ENCODE results near the gene SKI. TPM values are rescaled to one million over a fixed set of nuclear protein-coding genes. Genes with fewer than 3 reads are reported as not detected.

Gene SKI
- total RNA-seq, 1 donor from 2014 or later, result 55.7 TPM

DNA sequence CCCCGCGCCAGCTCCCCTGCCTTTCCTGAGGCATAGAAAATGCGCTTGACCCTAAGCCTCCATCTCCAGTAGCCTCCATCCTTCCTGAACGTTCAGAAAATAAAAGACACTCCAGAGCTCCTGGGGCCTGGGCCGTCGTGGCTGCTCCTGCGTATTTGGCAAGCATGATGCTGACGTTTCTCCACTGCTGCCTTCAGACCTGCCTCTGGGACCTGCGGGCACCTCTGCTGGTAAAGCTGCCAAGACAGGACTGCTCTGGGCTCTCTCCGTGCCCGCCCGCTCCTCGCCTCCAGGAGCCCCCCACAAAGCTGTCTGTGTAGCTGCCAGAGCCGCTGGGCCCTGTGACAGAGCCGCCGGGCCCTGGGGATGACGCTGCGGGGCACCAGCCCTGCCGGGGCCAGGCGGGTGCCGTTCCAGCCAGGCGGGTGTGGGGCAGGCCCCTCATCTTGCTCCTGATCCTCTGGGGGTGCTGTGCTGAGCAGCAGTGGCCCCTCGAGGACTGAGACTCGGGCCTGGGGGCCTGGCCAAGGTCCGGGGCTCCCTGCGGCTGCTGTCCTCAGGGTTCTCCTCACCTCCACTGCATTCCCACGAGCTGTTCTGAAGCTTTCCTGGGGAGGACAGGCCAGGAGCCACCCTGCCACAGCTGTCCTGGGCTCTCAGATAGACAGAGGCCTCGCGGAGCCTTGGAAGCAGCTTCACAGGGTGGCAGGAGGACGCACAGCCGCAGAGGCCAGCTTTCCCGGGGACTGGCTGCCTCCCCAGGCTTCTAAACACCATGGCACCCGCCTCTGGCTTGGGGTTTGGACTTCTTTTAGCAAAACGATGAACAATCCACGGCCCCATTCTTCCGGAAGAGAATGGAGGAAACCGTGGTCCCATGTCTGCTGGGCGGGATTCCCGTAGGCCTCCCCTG is 115.2 kb downstream of the SKI start:
- Mint-ChIP-seq H3K36me3 (no peaks in the 10 kb centered on the region), H3K27me3 (no peaks in the 10 kb centered on the region)

DNA sequence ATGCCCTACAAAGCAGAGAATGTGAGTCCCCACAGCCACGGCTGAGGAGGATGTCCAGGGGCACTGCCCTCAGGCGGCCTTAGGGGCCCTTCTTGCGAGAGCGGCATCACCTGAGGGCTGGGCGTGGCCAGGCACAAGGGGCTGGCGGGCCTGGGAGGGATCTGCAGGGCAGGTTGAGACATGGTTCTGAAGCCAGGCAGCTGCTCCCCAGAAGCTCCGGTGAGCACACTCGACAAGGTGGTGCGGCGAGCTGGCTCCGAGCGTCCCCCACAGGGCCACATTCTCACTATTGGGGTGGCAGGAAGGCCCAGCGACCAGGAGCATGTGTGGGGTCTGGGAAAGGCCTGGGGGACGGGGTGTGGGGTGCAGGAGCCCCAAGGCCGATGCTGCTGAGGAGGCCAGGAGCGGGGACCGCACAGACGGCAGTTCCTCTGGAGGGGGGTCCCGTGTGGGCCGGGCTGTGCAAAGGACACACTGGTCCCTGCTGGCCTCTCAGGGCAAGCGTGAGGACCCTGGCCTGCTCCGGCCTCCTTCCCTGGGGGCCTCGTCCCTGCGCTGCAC is 116.1 kb downstream of the SKI start:
- DNase-seq (ENCODE audit: extremely low spot score, unreplicated experiment), result no peak
- H3K4me3 Mint-ChIP-seq, result no peak overlapping the region
- H3K4me1 Mint-ChIP-seq (ENCODE audit: unreplicated experiment), result peaks cover 2% of the 10 kb centered on the region
- H3K27me3 Mint-ChIP-seq, result no peaks in the 10 kb centered on the region
- no peaks in the 10 kb centered on the region for H3K9me3 Mint-ChIP-seq
- TF ChIP-seq, protein P1, sequence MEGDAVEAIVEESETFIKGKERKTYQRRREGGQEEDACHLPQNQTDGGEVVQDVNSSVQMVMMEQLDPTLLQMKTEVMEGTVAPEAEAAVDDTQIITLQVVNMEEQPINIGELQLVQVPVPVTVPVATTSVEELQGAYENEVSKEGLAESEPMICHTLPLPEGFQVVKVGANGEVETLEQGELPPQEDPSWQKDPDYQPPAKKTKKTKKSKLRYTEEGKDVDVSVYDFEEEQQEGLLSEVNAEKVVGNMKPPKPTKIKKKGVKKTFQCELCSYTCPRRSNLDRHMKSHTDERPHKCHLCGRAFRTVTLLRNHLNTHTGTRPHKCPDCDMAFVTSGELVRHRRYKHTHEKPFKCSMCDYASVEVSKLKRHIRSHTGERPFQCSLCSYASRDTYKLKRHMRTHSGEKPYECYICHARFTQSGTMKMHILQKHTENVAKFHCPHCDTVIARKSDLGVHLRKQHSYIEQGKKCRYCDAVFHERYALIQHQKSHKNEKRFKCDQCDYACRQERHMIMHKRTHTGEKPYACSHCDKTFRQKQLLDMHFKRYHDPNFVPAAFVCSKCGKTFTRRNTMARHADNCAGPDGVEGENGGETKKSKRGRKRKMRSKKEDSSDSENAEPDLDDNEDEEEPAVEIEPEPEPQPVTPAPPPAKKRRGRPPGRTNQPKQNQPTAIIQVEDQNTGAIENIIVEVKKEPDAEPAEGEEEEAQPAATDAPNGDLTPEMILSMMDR (conservative IDR thresholded peaks at IDR 0.05), result no peak
- no peaks in the 10 kb centered on the region for H3K36me3 Mint-ChIP-seq
- H3K27ac Mint-ChIP-seq, result no peak overlapping the region

More for the DNA sequence above, 115.2 kb downstream of the SKI start:
- no peak overlapping the region for H3K27ac Mint-ChIP-seq
- H3K4me3 Mint-ChIP-seq, result no peak overlapping the region
- TF ChIP-seq, protein P1 (conservative IDR thresholded peaks at IDR 0.05), result no peak
- H3K9me3 Mint-ChIP-seq, result no peaks in the 10 kb centered on the region
- no peaks in the 10 kb centered on the region for H3K4me1 Mint-ChIP-seq (ENCODE audit: unreplicated experiment)
- DNase-seq (ENCODE audit: extremely low spot score, unreplicated experiment), result no peak

DNA sequence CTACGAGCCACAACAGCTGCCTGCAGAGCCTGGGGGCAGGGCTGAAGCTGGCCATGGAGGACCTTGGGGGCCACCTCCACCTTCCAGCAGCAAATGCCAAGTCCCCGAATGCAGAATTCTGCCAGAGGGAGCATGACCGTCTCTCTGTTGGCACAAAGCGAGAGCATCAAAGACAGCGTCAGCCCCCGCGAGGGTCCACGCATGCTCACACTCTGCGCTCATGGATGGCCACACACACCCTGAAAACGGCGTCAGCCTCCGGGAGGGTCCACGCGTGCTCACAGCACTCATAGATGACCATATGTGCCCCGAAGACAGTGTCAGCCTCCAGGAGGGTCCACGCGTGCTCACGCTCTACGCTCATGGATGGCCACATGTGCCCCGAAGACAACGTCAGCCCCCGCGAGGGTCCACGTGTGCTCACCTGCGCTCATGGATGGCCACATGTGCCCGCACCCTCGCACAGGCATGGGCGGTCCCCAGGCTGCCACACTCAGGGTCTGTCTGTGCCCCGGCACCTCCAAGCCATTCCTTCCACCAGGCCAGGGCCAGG is 116.7 kb downstream of the SKI start:
- Mint-ChIP-seq H3K4me3 (no peak overlapping the region), H3K9me3 (no peaks in the 10 kb centered on the region), H3K27ac (no peak overlapping the region), H3K27me3 (no peaks in the 10 kb centered on the region), H3K4me1 (ENCODE audit: unreplicated experiment) (peaks cover 8% of the 10 kb centered on the region), H3K36me3 (no peaks in the 10 kb centered on the region)
- TF ChIP-seq, protein P1 (conservative IDR thresholded peaks at IDR 0.05), result no peak
- DNase-seq (ENCODE audit: extremely low spot score, unreplicated experiment), result no peak

DNA sequence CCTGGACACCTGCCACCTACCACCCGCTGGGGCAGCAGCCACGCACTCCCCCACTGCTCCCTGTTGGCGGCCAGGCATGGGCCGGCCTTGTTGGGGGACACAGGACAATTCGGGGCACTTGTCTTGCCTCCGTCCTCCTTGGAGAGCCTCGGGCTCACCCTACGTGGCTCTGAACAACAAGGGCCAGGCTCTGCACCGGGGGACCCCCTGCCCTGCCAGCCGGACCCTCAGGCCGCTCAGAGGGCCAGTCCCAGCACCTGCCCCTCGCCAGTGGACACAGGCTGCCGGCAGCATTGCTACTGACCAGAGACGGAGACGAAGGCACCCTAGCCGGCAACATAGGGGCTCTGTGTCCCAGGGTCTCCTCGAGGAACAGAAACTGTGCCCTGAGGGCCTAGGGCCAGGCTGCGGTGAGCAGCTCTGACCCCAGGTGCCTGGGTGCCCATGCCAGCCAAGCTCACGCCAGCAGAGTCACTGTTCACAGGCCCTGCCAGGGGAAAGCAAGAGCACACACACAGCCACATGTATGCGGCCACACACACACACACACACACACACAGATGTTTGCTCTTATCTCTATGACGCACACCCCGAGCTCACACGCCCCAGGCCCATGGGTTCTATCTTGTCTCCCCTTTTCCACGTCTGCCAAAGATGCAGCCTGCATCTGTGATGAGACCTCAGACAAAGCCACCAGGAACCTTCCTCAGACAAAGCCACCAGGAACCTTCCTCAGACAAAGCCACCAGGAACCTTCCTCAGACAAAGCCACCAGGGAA is 117.4 kb downstream of the SKI start:
- TF ChIP-seq, protein P1 (conservative IDR thresholded peaks at IDR 0.05), result no peak
- no peaks in the 10 kb centered on the region for H3K27me3 Mint-ChIP-seq
- no peaks in the 10 kb centered on the region for H3K9me3 Mint-ChIP-seq
- no peak overlapping the region for H3K27ac Mint-ChIP-seq
- DNase-seq (ENCODE audit: extremely low spot score, unreplicated experiment), result no peak
- no peak overlapping the region for H3K4me3 Mint-ChIP-seq
- peaks cover 9% of the 10 kb centered on the region for H3K4me1 Mint-ChIP-seq (ENCODE audit: unreplicated experiment)
- H3K36me3 Mint-ChIP-seq, result no peaks in the 10 kb centered on the region

DNA sequence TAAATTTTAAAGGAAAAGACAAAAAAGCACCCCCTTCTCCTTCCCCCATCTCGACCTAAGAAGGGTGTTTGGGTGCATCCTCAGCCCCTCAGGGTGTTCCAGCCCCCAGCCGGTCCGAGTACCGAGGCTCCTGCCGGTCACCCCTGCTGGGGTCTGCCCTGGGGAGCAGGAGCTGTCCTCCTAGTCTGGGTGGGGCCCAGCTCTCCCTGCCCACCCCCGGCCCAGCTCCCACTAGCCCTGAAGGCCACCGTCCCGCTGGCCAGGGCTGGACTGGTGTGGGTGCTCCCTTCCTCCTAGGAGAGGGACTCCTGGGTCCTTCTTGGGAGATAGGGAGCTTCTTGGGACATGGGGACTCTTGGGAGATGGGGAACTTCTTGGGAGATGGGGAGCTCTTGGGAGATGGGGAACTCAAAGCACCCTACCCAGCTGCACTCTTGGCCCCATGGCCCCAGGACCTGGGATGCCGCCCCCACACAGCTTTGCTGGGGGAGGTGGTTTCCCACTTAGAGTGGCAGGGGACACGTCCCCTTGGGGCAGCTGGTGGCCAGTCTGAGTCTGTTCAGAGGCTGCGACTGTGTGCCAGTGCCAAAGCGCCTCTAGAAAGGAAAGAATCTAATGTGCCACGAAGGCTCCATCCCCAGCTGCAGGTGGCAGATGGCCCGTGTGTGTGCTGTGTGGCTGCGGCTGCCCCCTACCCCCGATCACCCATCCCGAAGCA is 118.7 kb downstream of the SKI start:
- TF ChIP-seq, protein P1 (conservative IDR thresholded peaks at IDR 0.05), result no peak
- no peak for DNase-seq (ENCODE audit: extremely low spot score, unreplicated experiment)
- H3K9me3 Mint-ChIP-seq, result no peaks in the 10 kb centered on the region
- H3K36me3 Mint-ChIP-seq, result no peaks in the 10 kb centered on the region
- H3K27ac Mint-ChIP-seq, result no peak overlapping the region
- peaks cover 9% of the 10 kb centered on the region for H3K4me1 Mint-ChIP-seq (ENCODE audit: unreplicated experiment)
- H3K27me3 Mint-ChIP-seq, result no peaks in the 10 kb centered on the region
- H3K4me3 Mint-ChIP-seq, result no peak overlapping the region
